Naive thymus-derived CD4-positive, alpha-beta T cell (primary cell): ENCODE results near the gene RBMS3. TPM values are rescaled to one million over a fixed set of nuclear protein-coding genes. Genes with fewer than 3 reads are reported as not detected.

ENCODE experiments used
- ATAC-seq: fragments of 150-1000 bp; cut with Tn5 transposase; 2 replicates; pipeline ENCODE4 v1.10.0; 2021; ENCODE audit warnings: mild to moderate bottlenecking, moderate library complexity
- CTCF ChIA-PET: fragments of 350-600 bp; sonication (Branson Sonifier 250); formaldehyde crosslinking; loops from one replicate; lab custom pipeline; 2021; ENCODE audit warnings: antibody characterized with exemption; lab: Charles Lee
- POLR2A ChIA-PET: fragments of 350-600 bp; sonication (Branson Sonifier 250); formaldehyde crosslinking; loops from one replicate; lab custom pipeline; 2021; ENCODE audit warnings: antibody characterized with exemption, inconsistent platforms; lab: Charles Lee
- DNase-seq, 9 donors: peaks; one replicate each; pipeline versions ENCODE4 v3.0.0 to v3.0.0-alpha.2; 2020 to 2022; ENCODE audit warnings: mixed read lengths in 1 of 9
- H3K27ac ChIP-seq: one replicate; pipeline ENCODE4 v1.7.0; 2013; ENCODE audit warnings: mild to moderate bottlenecking, low read depth, low read length, moderate library complexity
- H3K27me3 ChIP-seq, 2 donors: one replicate each; pipeline ENCODE4 v1.7.0; 2013; ENCODE audit warnings: low read length in 2 of 2, mild to moderate bottlenecking in 2 of 2, moderate library complexity in 2 of 2; ENCODE audit not compliant: control insufficient read depth in 2 of 2, insufficient read depth in 2 of 2
- H3K36me3 ChIP-seq, 3 experiments: 1 replicate in 2 of 3; 2 replicates in 1 of 3; pipeline ENCODE4 v1.7.0; 2013; ENCODE audit warnings: low read length in 3 of 3, mild to moderate bottlenecking in 3 of 3, moderate library complexity in 1 of 3; ENCODE audit not compliant: insufficient read depth in 3 of 3, control insufficient read depth in 2 of 3
- H3K4me1 ChIP-seq, 2 donors: one replicate each; pipeline ENCODE4 v1.7.0; 2013; ENCODE audit warnings: low read length in 2 of 2, mild to moderate bottlenecking in 2 of 2, moderate library complexity in 1 of 2; ENCODE audit not compliant: control insufficient read depth in 2 of 2, insufficient read depth in 2 of 2
- H3K4me3 ChIP-seq: 2 replicates; pipeline ENCODE4 v1.7.0; 2013; ENCODE audit warnings: mild to moderate bottlenecking, low read length
- H3K9me3 ChIP-seq, 3 experiments: 1 replicate in 2 of 3; 2 replicates in 1 of 3; pipeline ENCODE4 v1.7.0; 2013; ENCODE audit warnings: low read length in 3 of 3; ENCODE audit not compliant: control insufficient read depth in 2 of 3
- H3K27ac Mint-ChIP-seq, 9 donors: one replicate each; pipeline ENCODE4 v1.8.0; 2020 to 2022; ENCODE audit warnings: mixed read lengths in 9 of 9, mild to moderate bottlenecking in 8 of 9, moderate library complexity in 5 of 9, inconsistent platforms in 2 of 9
- H3K27me3 Mint-ChIP-seq, 5 donors: one replicate each; pipeline ENCODE4 v1.8.0; 2021 to 2022; ENCODE audit warnings: mixed read lengths in 5 of 5, mild to moderate bottlenecking in 1 of 5
- H3K36me3 Mint-ChIP-seq, 5 donors: one replicate each; pipeline ENCODE4 v1.8.0; 2020 to 2022; ENCODE audit warnings: mixed read lengths in 5 of 5, mild to moderate bottlenecking in 3 of 5, inconsistent platforms in 1 of 5
- H3K4me1 Mint-ChIP-seq, 7 donors: one replicate each; pipeline ENCODE4 v1.8.0; 2020 to 2022; ENCODE audit warnings: mixed read lengths in 7 of 7, mild to moderate bottlenecking in 3 of 7, inconsistent platforms in 1 of 7
- H3K4me3 Mint-ChIP-seq, 10 donors: one replicate each; pipeline ENCODE4 v1.8.0; 2020 to 2022; ENCODE audit warnings: mild to moderate bottlenecking in 10 of 10, mixed read lengths in 10 of 10, moderate library complexity in 6 of 10, inconsistent platforms in 2 of 10
- H3K9me3 Mint-ChIP-seq, 11 donors: one replicate each; pipeline ENCODE4 v1.8.0; 2020 to 2022; ENCODE audit warnings: mixed read lengths in 11 of 11, mild to moderate bottlenecking in 4 of 11, inconsistent platforms in 1 of 11, moderate library complexity in 1 of 11
- intact Hi-C, 2 donors: fragments of 100-400 bp; cut with micrococcal nuclease; formaldehyde crosslinking; loops; one replicate each; pipeline ENCODE4 v1.15.1; 2023
- polyA plus RNA-seq, 2 donors: library from polyadenylated mRNA; unstranded; fragments of 300-500 nt; fragmentation: Illumina TruSeq; gene quantifications; one replicate each; pipeline ENCODE4 v1.2.3, GENCODE V29; 2021
- total RNA-seq, 6 experiments: library from RNA in 5 of 6; stranded (reverse) in 5 of 6; gene quantifications; 1 replicate in 5 of 6; 2 replicates in 1 of 6; pipeline ENCODE4 v1.2.3 and lab custom pipeline; 2021 to 2026

The RBMS3 gene
- total and polyA plus RNA-seq, 7 experiments from 2014 or later = 0.15 to 4.9 (median 0.49) TPM

DNA sequence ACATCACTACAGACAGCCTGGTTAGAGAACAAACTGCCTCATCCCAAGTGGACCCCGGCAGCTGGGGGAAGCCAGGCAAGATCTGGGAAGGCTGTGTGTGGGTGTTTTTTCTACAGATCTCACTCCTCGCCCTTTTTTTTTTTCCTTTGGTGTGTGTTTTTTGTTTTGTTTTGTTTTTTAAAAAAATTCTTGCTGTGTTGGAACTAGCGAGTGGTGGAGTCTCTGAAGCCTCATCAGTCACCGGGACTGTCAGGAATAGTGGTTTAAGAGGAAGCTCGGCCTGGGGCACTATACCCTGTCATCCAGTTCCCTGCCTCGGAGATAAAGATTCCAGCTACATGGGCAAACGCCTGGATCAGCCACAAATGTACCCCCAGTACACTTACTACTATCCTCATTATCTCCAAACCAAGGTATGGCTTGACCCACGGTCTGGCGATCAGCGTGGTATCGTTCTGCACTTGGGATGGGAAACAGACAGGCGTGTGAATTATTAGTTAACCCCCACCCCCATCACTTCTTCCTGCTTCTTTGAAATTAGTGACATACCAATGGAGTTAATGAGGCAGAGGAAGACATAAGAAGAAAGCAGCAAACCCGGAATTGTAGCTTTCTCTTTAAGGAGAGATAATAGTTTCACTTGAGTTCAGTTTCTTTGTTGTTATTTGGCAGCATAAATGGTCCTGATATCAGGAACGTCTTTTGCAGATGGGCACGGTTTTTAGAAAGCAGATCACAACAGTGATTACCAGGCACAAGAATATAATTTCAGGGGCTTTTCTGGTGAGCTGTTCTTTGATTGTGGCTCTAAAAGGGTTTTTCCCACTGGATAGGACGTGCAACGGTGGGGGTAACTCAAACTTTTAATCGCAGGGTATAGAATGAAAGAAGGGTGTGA, 722 bp downstream of the RBMS3 start:
- Mint-ChIP-seq H3K9me3 (no peaks in the 10 kb centered on the region), H3K4me3 (peak overlapping the region; percentile 79 to 94 (median 86)), H3K4me1 (peaks cover 17 to 43% (median 31%) of the 10 kb centered on the region in 7 donors), H3K36me3 (peaks cover 0 to 2% (median 0%) of the 10 kb centered on the region in 5 donors), H3K27me3 (peaks cover 17 to 39% (median 26%) of the 10 kb centered on the region in 5 donors), H3K27ac (peak overlapping the region in 7 of 9 donors; percentile 20 to 81 (median 68))
- Histone ChIP-seq H3K4me1 (no peaks in the 10 kb centered on the region), H3K27ac (no peak overlapping the region), H3K36me3 (no peaks in the 10 kb centered on the region), H3K9me3 (no peaks in the 10 kb centered on the region), H3K4me3 (peak overlapping the region; percentile 54), H3K27me3 (no peaks in the 10 kb centered on the region)
- ChIA-PET POLR2A (no interaction called here), CTCF (no interaction called here)
- ATAC-seq (no peak), DNase-seq (no peak)
- intact Hi-C loops = loop anchor here in 1 of 2 donors (5.0 to 10.0 kb wide), 4 partner anchors 73 to 364 kb away; no protein-coding TSS in a partner anchor

DNA sequence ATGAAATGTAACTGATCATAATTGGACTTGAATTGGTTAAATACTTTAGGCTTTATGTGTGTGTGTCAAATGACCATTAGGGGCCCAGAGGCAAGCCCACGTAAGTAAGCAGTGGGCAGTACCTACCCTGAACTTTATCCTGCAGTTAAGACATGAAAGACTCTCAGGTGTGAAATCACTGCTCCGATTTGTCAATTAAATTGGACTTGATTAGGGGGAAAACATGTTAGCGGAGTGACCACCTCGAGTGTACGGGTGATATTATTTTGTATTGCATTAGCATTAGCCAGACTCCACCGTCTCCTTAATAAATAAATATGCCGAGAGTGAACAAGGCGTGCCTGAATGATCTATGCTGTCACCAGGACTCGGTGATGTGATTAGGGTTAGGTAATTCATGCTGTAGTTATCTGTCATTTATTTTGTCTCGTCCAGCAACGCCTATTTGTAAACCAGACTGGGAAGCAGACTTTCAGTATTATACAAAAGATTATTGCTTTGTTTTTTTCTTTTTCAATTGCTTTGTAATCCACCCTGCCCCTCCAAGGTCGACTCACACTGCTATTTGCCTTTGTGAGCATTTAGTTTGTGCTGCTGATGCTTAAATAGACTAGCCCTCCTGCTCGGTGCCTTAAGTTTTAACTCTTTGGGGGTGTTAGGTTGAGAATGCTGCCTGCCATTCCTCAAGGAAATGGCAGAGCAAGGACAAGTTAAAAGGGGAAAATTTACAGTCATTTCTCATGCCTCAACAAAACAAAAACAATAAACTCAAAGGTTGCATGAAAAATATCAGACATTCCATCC, 1.8 kb downstream of the RBMS3 start:
- Mint-ChIP-seq H3K9me3 (no peaks in the 10 kb centered on the region), H3K4me1 (peaks cover 17 to 43% (median 31%) of the 10 kb centered on the region in 7 donors), H3K27me3 (peaks cover 17 to 42% (median 27%) of the 10 kb centered on the region in 5 donors), H3K4me3 (peak overlapping the region in 9 of 10 donors; percentile 79 to 94 (median 87)), H3K27ac (peak overlapping the region in 2 of 9 donors; percentile 9 to 78), H3K36me3 (peaks cover 0 to 2% (median 0%) of the 10 kb centered on the region in 5 donors)
- H3K27ac ChIP-seq = no peak overlapping the region
- H3K27me3 ChIP-seq = no peaks in the 10 kb centered on the region
- ChIA-PET CTCF (no interaction called here), POLR2A (no interaction called here)
- no peak for ATAC-seq
- no peaks in the 10 kb centered on the region for H3K4me1 ChIP-seq
- intact Hi-C loops = loop anchor here in 1 of 2 donors (5.0 to 10.0 kb wide), 4 partner anchors 72 to 365 kb away; no protein-coding TSS in a partner anchor
- H3K4me3 ChIP-seq = no peak overlapping the region
- no peak for DNase-seq
- H3K9me3 ChIP-seq = no peaks in the 10 kb centered on the region
- no peaks in the 10 kb centered on the region for H3K36me3 ChIP-seq

DNA sequence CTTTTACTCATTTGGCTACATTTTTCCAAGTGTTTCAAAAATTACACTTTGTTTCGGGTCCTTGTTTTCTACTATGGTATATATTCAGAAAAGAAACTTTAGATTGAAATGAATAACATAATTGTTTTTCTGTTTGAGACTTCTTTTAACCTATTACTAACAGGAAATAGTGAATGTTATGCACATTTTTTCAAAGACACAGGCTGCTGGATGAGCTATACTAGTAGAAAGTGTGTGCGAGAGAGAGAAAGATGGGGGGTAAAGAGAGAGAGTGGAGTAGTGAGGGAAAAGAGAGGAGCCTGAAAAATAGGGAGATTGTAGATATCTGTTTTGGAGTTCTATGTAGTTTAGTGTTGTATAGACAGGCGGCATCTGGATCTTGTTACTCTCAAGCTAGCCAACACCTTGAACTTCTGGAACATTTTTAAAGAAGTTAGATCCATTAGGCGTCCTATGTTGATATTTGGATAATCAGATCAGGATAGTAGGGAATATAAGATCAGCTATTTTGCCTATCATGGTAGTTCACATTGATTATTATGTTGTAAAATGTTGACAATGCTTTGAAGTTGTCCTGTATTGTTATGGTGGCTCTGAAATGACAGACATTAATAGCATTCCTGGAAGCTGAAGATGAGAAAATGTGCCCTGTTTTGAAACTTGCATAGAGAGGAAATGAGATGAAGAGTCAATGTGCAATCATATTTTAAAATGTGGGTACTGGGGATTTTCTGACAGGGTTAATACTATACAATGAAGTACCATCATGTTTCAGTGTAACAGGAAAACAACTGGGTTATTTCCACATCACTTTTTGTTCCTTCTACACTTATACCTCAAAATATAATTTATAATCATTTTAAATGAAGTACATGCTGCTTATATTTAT, 2.6 kb downstream of the RBMS3 start:
- ATAC-seq (no peak), DNase-seq (no peak)
- H3K27ac ChIP-seq = no peak overlapping the region
- no peaks in the 10 kb centered on the region for H3K36me3 ChIP-seq
- intact Hi-C loops = loop anchor here in 1 of 2 donors (5.0 to 10.0 kb wide), 4 partner anchors 71 to 366 kb away; no protein-coding TSS in a partner anchor
- Mint-ChIP-seq H3K27ac (peak overlapping the region in 2 of 9 donors; percentile 9 to 78), H3K27me3 (peaks cover 17 to 42% (median 27%) of the 10 kb centered on the region in 5 donors), H3K4me3 (peak overlapping the region in 3 of 10 donors; percentile 4 to 89 (median 79)), H3K9me3 (no peaks in the 10 kb centered on the region), H3K4me1 (peaks cover 17 to 43% (median 31%) of the 10 kb centered on the region in 7 donors), H3K36me3 (peaks cover 0 to 2% (median 0%) of the 10 kb centered on the region in 5 donors)
- H3K4me1 ChIP-seq = no peaks in the 10 kb centered on the region
- H3K9me3 ChIP-seq = no peaks in the 10 kb centered on the region
- H3K4me3 ChIP-seq = no peak overlapping the region
- ChIA-PET CTCF (no interaction called here), POLR2A (no interaction called here)
- H3K27me3 ChIP-seq = no peaks in the 10 kb centered on the region

DNA sequence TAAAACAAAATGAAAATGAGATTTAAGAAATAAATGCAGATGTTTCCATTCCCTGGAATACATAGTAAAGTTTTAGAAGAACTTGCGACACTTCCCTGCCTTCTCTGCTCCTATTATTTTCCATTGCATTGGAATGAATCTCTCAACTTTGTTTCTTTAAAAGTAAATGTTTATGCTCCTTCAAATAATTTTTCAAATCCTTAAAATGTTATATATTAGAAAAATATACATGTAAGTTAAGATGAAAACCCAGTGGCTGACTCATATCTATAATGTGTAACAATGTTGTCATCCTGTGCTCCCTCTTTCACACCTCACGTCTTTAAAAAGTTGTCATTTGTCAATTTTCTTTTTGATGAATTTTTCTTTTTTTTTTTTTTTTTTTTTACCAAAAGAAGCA, 3.6 kb downstream of the RBMS3 start:
- DNase-seq (no peak), ATAC-seq (no peak)
- Histone ChIP-seq H3K27ac (no peak overlapping the region), H3K36me3 (no peaks in the 10 kb centered on the region), H3K27me3 (no peaks in the 10 kb centered on the region), H3K9me3 (no peaks in the 10 kb centered on the region), H3K4me1 (no peaks in the 10 kb centered on the region), H3K4me3 (no peak overlapping the region)
- Mint-ChIP-seq H3K27me3 (peaks cover 17 to 42% (median 27%) of the 10 kb centered on the region in 5 donors), H3K4me3 (no peak overlapping the region), H3K27ac (no peak overlapping the region), H3K9me3 (no peaks in the 10 kb centered on the region), H3K4me1 (peaks cover 17 to 43% (median 31%) of the 10 kb centered on the region in 7 donors), H3K36me3 (peaks cover 0 to 2% (median 0%) of the 10 kb centered on the region in 5 donors)
- intact Hi-C loops = loop anchor here in 1 of 2 donors (5.0 to 10.0 kb wide), 4 partner anchors 70 to 367 kb away; no protein-coding TSS in a partner anchor
- POLR2A ChIA-PET = no interaction called here
- CTCF ChIA-PET = no interaction called here

DNA sequence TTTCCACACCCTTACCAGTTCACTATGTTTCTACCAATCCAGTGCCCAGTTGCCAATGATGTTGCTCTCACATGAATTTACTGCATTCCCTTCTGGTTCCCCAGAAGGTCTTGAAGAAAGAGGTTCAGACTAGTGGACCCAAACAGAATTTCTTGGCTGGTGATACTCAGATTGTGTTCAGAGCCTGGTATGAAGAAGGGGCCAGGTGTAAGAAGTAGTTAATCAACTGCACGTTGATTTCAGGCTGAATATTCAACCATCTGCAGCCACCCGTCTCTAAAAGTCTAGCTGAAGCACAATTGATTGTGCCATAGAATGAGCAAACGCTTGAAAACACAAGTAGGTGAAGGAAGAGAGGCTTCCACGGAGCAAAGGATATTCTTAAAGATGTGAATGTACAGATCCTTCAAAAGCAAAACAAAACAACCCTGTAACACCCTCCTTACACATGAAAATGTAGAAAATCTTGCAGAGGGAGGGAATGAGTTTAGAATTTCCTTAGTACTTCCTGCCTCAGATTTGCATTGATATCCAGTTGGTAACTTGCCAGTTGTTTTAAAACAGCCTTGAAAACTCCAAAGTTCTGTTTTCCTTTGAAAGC, 4.7 kb downstream of the RBMS3 start:
- H3K4me3 ChIP-seq = no peak overlapping the region
- peaks cover 9 to 42% (median 27%) of the 10 kb centered on the region in 5 donors for H3K27me3 Mint-ChIP-seq
- peak overlapping the region in 1 of 10 donors; percentile 50 for H3K4me3 Mint-ChIP-seq
- peaks cover 0 to 2% (median 0%) of the 10 kb centered on the region in 5 donors for H3K36me3 Mint-ChIP-seq
- no peaks in the 10 kb centered on the region for H3K27me3 ChIP-seq
- ATAC-seq (no peak), DNase-seq (no peak)
- H3K27ac ChIP-seq = no peak overlapping the region
- no peaks in the 10 kb centered on the region for H3K4me1 ChIP-seq
- peaks cover 14 to 41% (median 28%) of the 10 kb centered on the region in 7 donors for H3K4me1 Mint-ChIP-seq
- no peaks in the 10 kb centered on the region for H3K9me3 ChIP-seq
- H3K27ac Mint-ChIP-seq = peak overlapping the region in 1 of 9 donors; percentile 50
- ChIA-PET CTCF (no interaction called here), POLR2A (no interaction called here)
- no peaks in the 10 kb centered on the region for H3K36me3 ChIP-seq
- intact Hi-C loops = loop anchor here in 1 of 2 donors (10.0 kb wide), 1 partner anchor 69 kb away; no protein-coding TSS in a partner anchor
- H3K9me3 Mint-ChIP-seq = no peaks in the 10 kb centered on the region
